Liver (tissue), 3 donors: ENCODE results near the gene ALDH2.

Source experiments
- ATF3 ChIP-seq: IDR thresholded peaks from 2 replicates; pipeline ENCODE4 v1.6.1; 2016; ENCODE audit warnings: antibody characterized with exemption
- CTCF ChIP-seq: fragments of 150-350 bp; IDR thresholded peaks from 2 replicates; pipeline ENCODE4 v1.5.1; 2017; ENCODE audit warnings: improper control_type of control experiment, low read depth, low read length; ENCODE audit not compliant: missing input control
- EGR1 ChIP-seq, 2 donors: IDR thresholded peaks; 2 replicates each; pipeline ENCODE4 v1.6.1; 2016 to 2018; ENCODE audit warnings: antibody characterized with exemption in 2 of 2, low read depth in 2 of 2
- FOXA1 ChIP-seq: IDR thresholded peaks from 2 replicates; pipeline ENCODE4 v1.6.1; 2016; ENCODE audit warnings: antibody characterized with exemption
- JUND ChIP-seq, 2 donors: IDR thresholded peaks; 2 replicates each; pipeline ENCODE4 v1.6.1; 2016; ENCODE audit warnings: antibody characterized with exemption in 2 of 2
- MAX ChIP-seq: IDR thresholded peaks from 2 replicates; pipeline ENCODE4 v1.6.1; 2016; ENCODE audit warnings: antibody characterized with exemption
- NR2F2 ChIP-seq: IDR thresholded peaks from 2 replicates; pipeline ENCODE4 v1.6.1; 2016; ENCODE audit warnings: antibody characterized with exemption
- RAD21 ChIP-seq, 2 donors: IDR thresholded peaks; 2 replicates each; pipeline ENCODE4 v1.6.1; 2016; ENCODE audit warnings: antibody characterized with exemption in 2 of 2, mild to moderate bottlenecking in 2 of 2
- REST ChIP-seq: IDR thresholded peaks from 2 replicates; pipeline ENCODE4 v1.6.1; 2016; ENCODE audit warnings: antibody characterized with exemption, mild to moderate bottlenecking
- RXRA ChIP-seq, 2 donors: IDR thresholded peaks; 2 replicates each; pipeline ENCODE4 v1.6.1; 2017 to 2018; ENCODE audit warnings: antibody characterized with exemption in 2 of 2, mild to moderate bottlenecking in 1 of 2
- SP1 ChIP-seq: IDR thresholded peaks from 2 replicates; pipeline ENCODE4 v1.6.1; 2018; ENCODE audit warnings: antibody characterized with exemption, mild to moderate bottlenecking
- TAF1 ChIP-seq: conservative IDR thresholded peaks from 2 replicates; pipeline ENCODE4 v1.6.1; 2016; ENCODE audit warnings: antibody characterized with exemption, mild to moderate bottlenecking
- YY1 ChIP-seq: IDR thresholded peaks from 2 replicates; pipeline ENCODE4 v1.6.1; 2016; ENCODE audit warnings: antibody characterized with exemption, mild to moderate bottlenecking
- ZBTB33 ChIP-seq: IDR thresholded peaks from 2 replicates; pipeline ENCODE4 v1.6.1; 2016; ENCODE audit warnings: antibody characterized with exemption
- donor health status: healthy.
- donor health status: healthy.

GRCh38 chr12:111818340-111818739, 51.6 kb downstream of the ALDH2 start:
- TF ChIP-seq REST (no peak), EGR1 (IDR thresholded peaks at IDR 0.05; ENCODE audit: low read depth in 2 of 2) (no peak), CTCF (no peak), FOXA1 (no peak), TAF1 (no peak), YY1 (no peak), JUND (IDR thresholded peaks at IDR 0.05) (no peak), RAD21 (IDR thresholded peaks at IDR 0.05) (no peak), NR2F2 (no peak), MAX (no peak), RXRA (IDR thresholded peaks at IDR 0.05) (no peak), SP1 (no peak), ZBTB33 (no peak), ATF3 (no peak)
